BE2C (cell line): ENCODE data around the gene HFE.

Source experiments
- DNase-seq: peaks from one replicate; pipeline ENCODE4 v3.0.0-alpha.2; 2020
- H3K27me3 ChIP-seq: fragments of 250-450 bp; sonication (Bioruptor Pico); 2 replicates; pipeline ENCODE4 v1.5.1; 2020; ENCODE audit warnings: mild to moderate bottlenecking
- H3K36me3 ChIP-seq: fragments of 250-450 bp; sonication (Bioruptor Pico); 2 replicates; pipeline ENCODE4 v1.5.1; 2020; ENCODE audit warnings: mild to moderate bottlenecking
- H3K4me1 ChIP-seq: fragments of 250-450 bp; sonication (Bioruptor Pico); 2 replicates; pipeline ENCODE4 v1.5.1; 2020
- H3K4me3 ChIP-seq: 2 replicates; pipeline ENCODE4 v1.5.1; 2011; ENCODE audit warnings: low read depth, low read length
- H3K9me3 ChIP-seq: fragments of 250-450 bp; sonication (Bioruptor Pico); 2 replicates; pipeline ENCODE4 v1.5.1; 2020
- CTCF ChIP-seq: IDR thresholded peaks from 2 replicates; pipeline ENCODE4 v1.5.1; 2012; ENCODE audit warnings: mild to moderate bottlenecking, low read depth, low read length

The HFE gene

GRCh38 chr6:26129656-26130055 lies 42.4 kb downstream of the HFE start:
- no peaks in the 10 kb centered on the region; the same call in 1 of the 2 replicates for H3K36me3 ChIP-seq
- no peak for DNase-seq
- TF ChIP-seq CTCF: no peak

GRCh38 chr6:26130581-26131249 lies 43.5 kb downstream of the HFE start:
- Histone ChIP-seq H3K4me1 (no peaks in the 10 kb centered on the region; the same call in 1 of the 2 replicates), H3K27me3 (no peaks in the 10 kb centered on the region), H3K36me3 (no peaks in the 10 kb centered on the region; the same call in 1 of the 2 replicates), H3K9me3 (no peaks in the 10 kb centered on the region), H3K4me3 (no peak overlapping the region)
- no peak for TF ChIP-seq CTCF
- DNase-seq: no peak

More at GRCh38 chr6:26129656-26130055, 42.4 kb downstream of the HFE start:
- no peak overlapping the region for H3K4me3 ChIP-seq
- H3K4me1 ChIP-seq: no peaks in the 10 kb centered on the region; the same call in 1 of the 2 replicates
- H3K9me3 ChIP-seq: no peaks in the 10 kb centered on the region
- H3K27me3 ChIP-seq: no peaks in the 10 kb centered on the region

- Histone ChIP-seq H3K4me1 (no peaks in the 10 kb centered on the region; the same call in 1 of the 2 replicates), H3K36me3 (no peaks in the 10 kb centered on the region; the same call in 1 of the 2 replicates), H3K27me3 (no peaks in the 10 kb centered on the region), H3K9me3 (no peaks in the 10 kb centered on the region), H3K4me3 (no peak overlapping the region)
- no peak for TF ChIP-seq CTCF
- DNase-seq: no peak
These were observed 44.4 kb downstream of the HFE start for GRCh38 chr6:26131618-26132017.

GRCh38 chr6:26133730-26134129 lies 46.5 kb downstream of the HFE start:
- no peak for DNase-seq
- Histone ChIP-seq H3K4me3 (no peak overlapping the region), H3K4me1 (no peaks in the 10 kb centered on the region), H3K27me3 (no peaks in the 10 kb centered on the region), H3K36me3 (no peaks in the 10 kb centered on the region), H3K9me3 (no peaks in the 10 kb centered on the region)
- TF ChIP-seq CTCF: no peak

- Histone ChIP-seq H3K9me3 (no peaks in the 10 kb centered on the region), H3K4me3 (no peak overlapping the region), H3K36me3 (no peaks in the 10 kb centered on the region), H3K27me3 (no peaks in the 10 kb centered on the region), H3K4me1 (no peaks in the 10 kb centered on the region; the same call in 1 of the 2 replicates)
- no peak for DNase-seq
- no peak for TF ChIP-seq CTCF
These were observed 49.1 kb downstream of the HFE start for GRCh38 chr6:26136321-26136720.

GRCh38 chr6:26140254-26140966 lies 53.2 kb downstream of the HFE start:
- Histone ChIP-seq H3K4me3 (no peak overlapping the region), H3K27me3 (no peaks in the 10 kb centered on the region), H3K36me3 (no peaks in the 10 kb centered on the region), H3K9me3 (no peaks in the 10 kb centered on the region), H3K4me1 (no peaks in the 10 kb centered on the region; the same call in 1 of the 2 replicates)
- no peak for DNase-seq
- TF ChIP-seq CTCF: no peak
